Measurements from ENCODE around the gene KRTAP10-11.
"Not testable (repeated sequence)": the region's sequence is repeated elsewhere in the genome, so short reads cannot be mapped to it uniquely, and the experiment has no call there.

KRTAP10-11 gene

GRCh38 chr21:44640761-44641160 lies 5.5 kb upstream of the KRTAP10-11 start:
- DNase-seq, result no peak

- DNase-seq, result no peak
Measured at GRCh38 chr21:44643741-44644310, 2.4 kb upstream of the KRTAP10-11 start.

GRCh38 chr21:44644878-44645277 lies 1.3 kb upstream of the KRTAP10-11 start:
- no peak for DNase-seq

GRCh38 chr21:44647222-44647552 lies 973 bp downstream of the KRTAP10-11 start:
- DNase-seq, result no peak

- no peak for DNase-seq
Measured at GRCh38 chr21:44648557-44649311, 2.5 kb downstream of the KRTAP10-11 start.

- DNase-seq, result no peak
Measured at GRCh38 chr21:44649521-44650100, 3.4 kb downstream of the KRTAP10-11 start.

GRCh38 chr21:44650265-44650972 lies 4.2 kb downstream of the KRTAP10-11 start:
- no peak for DNase-seq

DNA sequence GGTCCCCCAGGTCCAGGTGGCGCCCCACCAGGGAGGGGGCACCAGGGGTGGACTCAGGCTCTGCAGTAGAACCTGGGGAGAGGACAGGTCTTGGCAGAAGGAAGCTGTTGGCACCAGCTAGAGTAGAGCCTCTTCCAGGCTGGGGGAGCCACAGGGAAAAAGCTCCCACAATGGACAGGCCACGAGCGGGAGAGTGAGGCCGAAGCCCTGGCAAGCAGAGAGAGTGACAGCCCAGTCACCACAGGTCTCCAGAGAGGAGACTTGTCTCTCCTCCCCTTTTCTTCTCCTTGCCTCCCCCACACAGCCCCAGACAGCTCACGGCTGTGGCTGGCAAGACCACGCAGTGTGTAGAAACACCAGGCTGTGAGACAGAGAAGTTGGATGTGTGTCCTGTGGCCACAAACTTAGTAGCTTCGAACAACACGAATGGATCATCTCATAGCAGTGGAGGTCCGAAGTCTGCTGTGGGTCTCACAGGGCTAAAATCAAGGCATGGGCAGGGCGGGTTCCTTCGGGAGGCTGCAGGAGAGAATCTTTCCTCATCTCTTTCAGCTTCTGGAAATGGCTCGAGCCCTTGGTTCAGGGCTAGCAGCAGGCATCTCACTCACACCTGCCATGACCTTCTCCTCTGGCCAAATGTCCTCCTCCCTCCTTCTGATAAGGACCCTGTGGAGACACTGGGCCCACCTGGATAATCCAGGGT lies 4.9 kb downstream of the KRTAP10-11 start:
- no peak for DNase-seq

GRCh38 chr21:44653123-44653522 lies 6.9 kb downstream of the KRTAP10-11 start:
- no peak for DNase-seq

- DNase-seq, result no peak
Measured at GRCh38 chr21:44653656-44654575, 7.7 kb downstream of the KRTAP10-11 start.

- DNase-seq, result no peak
Measured at GRCh38 chr21:44654576-44655175, 8.5 kb downstream of the KRTAP10-11 start, which contains the start of gene KRTAP12-4. Gene KRTAP12-4, minus strand, starts transcription at chr21:44654659. Its CDS starts 45 bp downstream, at chr21:44654614.

DNA sequence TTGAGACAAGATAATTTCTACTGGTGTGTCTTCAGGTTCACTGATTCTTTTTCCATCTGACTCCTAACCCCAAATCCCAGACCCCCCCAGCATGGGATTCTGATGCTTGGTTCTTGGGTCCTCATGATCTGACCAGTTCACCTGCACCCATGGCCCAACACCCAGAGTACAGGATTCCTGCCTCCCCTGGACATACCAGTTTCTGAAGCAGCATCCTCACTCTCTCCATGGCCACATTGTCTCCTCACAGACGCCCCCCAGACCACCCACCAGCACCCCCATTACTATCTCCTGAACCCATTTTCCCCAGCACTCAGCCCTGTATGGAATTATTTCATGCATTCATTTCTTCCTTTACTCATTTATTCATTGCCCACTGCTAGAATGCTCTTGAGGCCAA lies 10.7 kb downstream of the KRTAP10-11 start:
- DNase-seq, result no peak

DNA sequence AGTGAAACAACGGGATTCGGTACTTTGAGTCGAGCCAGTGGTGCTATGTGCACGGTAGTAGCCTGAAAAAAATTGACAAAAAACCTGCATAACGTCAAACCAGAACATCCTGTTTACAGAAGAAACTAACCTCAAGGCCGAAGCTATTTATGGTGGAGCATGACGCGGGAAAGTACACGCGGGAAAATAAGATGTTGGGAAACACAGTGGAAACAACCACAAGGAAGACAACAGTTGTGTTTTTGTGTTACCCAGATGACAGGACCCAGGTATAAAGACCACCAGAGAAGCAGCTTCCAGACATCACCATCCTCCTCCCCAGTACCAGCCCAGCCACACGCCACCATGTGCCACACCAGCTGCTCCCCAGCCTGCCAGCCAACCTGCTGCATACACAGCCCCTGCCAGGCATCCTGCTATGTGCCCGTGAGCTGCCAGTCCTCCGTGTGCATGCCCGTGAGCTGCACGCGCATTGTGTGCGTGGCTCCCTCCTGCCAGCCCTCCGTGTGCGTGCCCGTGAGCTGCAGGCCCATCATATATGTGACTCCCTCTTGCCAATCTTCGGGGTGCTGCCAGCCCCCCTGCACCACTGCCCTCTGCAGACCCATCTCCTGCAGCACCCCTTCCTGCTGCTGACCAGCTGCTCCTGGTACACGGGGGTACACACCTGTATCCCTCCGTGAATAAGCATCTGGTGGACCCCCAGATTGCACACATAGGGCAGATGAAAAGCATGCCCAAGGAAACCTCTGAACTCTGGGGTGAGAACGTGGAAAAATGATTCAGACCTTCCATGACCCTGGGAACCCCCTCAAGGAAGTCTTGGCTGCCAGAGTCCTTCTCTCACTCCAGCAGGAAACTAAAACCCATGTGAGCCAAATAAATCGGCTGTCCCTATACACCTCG lies 11.7 kb downstream of the KRTAP10-11 start, which contains the start of gene KRTAP12-3:
Gene KRTAP12-3 (plus strand): TSS at position 298 of the 906 bp plus-strand sequence. CDS start 48 bp downstream, at position 346.
- no peak for DNase-seq

DNA sequence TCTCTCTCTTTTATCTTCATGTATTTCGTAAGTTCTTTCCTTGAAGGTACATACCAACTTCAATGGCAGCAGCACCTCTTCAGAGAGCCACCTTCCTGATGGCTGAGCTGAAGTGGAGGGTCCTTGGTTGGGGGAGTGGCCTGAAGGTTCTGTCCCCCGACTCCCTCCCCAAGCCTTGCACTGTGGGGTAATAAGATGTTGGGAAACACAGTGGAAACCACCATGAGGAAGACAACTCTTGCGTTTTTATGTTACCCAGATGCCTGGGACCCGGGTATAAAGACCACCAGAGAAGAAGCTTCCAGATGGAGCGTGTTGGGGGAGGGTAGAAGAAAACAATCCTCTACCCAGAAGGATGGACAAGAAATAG lies 12.3 kb downstream of the KRTAP10-11 start:
- DNase-seq, result no peak

- DNase-seq, result no peak
Measured at GRCh38 chr21:44658913-44659595, 12.8 kb downstream of the KRTAP10-11 start.

GRCh38 chr21:44661567-44661966 lies 15.4 kb downstream of the KRTAP10-11 start:
- DNase-seq, result not testable (repeated sequence)

DNA sequence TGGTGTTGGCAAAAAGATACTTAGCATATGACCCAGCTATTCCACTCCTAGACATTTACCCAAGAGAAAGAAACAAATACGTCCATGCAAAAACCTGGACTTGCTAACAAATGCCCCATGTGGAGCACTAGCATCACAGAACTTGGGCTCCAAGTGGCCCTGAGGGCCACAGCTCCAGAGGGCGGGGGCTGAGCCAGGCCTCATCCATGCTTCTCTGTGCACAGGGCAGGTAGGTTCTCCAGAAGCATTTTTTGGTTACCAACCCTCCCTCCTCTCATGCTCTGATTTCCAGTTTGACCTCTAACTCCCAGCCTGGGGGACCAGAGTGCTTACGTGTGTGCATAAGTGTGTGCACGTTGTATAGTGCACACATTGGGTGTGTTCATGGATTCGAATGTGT lies 18.5 kb downstream of the KRTAP10-11 start:
- DNase-seq, result no peak

GRCh38 chr21:44666401-44667320 lies 20.4 kb downstream of the KRTAP10-11 start, which contains the start of gene KRTAP12-2:
Gene KRTAP12-2, minus strand, starts transcription at chr21:44666927. Its CDS starts 41 bp downstream, at chr21:44666886.
- no peak for DNase-seq
